HepG2 (cell line): ENCODE results near the gene GPC3. TPM values are rescaled to one million over a fixed set of nuclear protein-coding genes. Genes with fewer than 3 reads are reported as not detected.
A peak's percentile ranks its signal among the peaks of the same experiment; 100 is the strongest.

ENCODE experiments used
- ATAC-seq: fragments of 200-7000 bp; cut with Tn5 transposase; 3 replicates; pipeline ENCODE4 v1.9.1; 2020; ENCODE audit warnings: mild to moderate bottlenecking, moderate library complexity
- BruUV-seq: library from RNA; stranded (reverse); fragments of 400-500 nt; replicated peaks from 2 replicates; lab custom pipeline; 2021; lab: Mats Ljungman, UMichigan
- CTCF ChIA-PET: fragments of 300-600 bp; formaldehyde crosslinking; extraction: SDS; loops from one replicate; lab custom pipeline; 2021; ENCODE audit warnings: low total read pairs, inconsistent platforms, low intra/inter-chr PET ratio; lab: Yijun Ruan, JAX
- POLR2A ChIA-PET: fragments of 350-600 bp; sonication (Branson Sonifier 250); formaldehyde crosslinking; loops from one replicate; lab custom pipeline; 2020; ENCODE audit warnings: antibody characterized with exemption, inconsistent platforms; lab: Yijun Ruan, JAX
- DNase-seq: peaks from one replicate; pipeline ENCODE4 v3.0.0-alpha.2; 2015; ENCODE audit warnings: low spot score
- FAIRE-seq: peaks from 3 replicates; lab custom pipeline; 2011; peaks lifted over from hg19 to GRCh38; lab: Jason Lieb, UNC
- H2AFZ ChIP-seq: one replicate; pipeline ENCODE4 v1.6.1; 2011; ENCODE audit warnings: low read length, inconsistent platforms
- H3K27ac ChIP-seq: fragments of 300-600 bp; 3 replicates; pipeline ENCODE4 v1.8.0; 2011; ENCODE audit warnings: mixed run types, mild to moderate bottlenecking, mixed read lengths, low read length, inconsistent platforms; ENCODE audit not compliant: insufficient read depth; ENCODE audit errors: extremely low read length
- H3K27me3 ChIP-seq, 2 experiments: fragments of 200-600 bp in 1 of 2; 2 replicates in 1 of 2; 3 replicates in 1 of 2; pipeline versions ENCODE4 v1.6.0 to v1.8.0; 2011; ENCODE audit warnings: low read length in 2 of 2, mild to moderate bottlenecking in 2 of 2, moderate library complexity in 2 of 2, inconsistent platforms in 1 of 2; ENCODE audit not compliant: insufficient read depth in 2 of 2, control insufficient read depth in 1 of 2
- H3K36me3 ChIP-seq, 2 experiments: fragments of 200-600 bp in 1 of 2; replicated peaks in 1 of 2; 2 replicates in 1 of 2; 3 replicates in 1 of 2; pipeline versions ENCODE4 v1.5.1 to v1.8.0; 2011; ENCODE audit warnings: low read length in 2 of 2, inconsistent platforms in 1 of 2; ENCODE audit not compliant: insufficient read depth in 2 of 2, control insufficient read depth in 1 of 2
- H3K4me1 ChIP-seq: 2 replicates; pipeline ENCODE4 v1.5.1; 2012; ENCODE audit warnings: low read length, inconsistent platforms; ENCODE audit not compliant: insufficient read depth
- H3K4me2 ChIP-seq: 2 replicates; pipeline ENCODE4 v1.6.0; 2011; ENCODE audit warnings: low read depth, low read length, inconsistent platforms
- H3K4me3 ChIP-seq, 3 experiments: fragments of 200-600 bp in 1 of 3; sonication (generic), shearing (Covaris generic) in 1 of 3; replicated peaks in 1 of 3; 2 replicates each; pipeline ENCODE4 v1.5.1; 2011 to 2016; ENCODE audit warnings: low read length in 3 of 3, inconsistent platforms in 2 of 3, low read depth in 2 of 3, mild to moderate bottlenecking in 2 of 3, control low read depth in 1 of 3, mixed read lengths in 1 of 3; ENCODE audit not compliant: insufficient read depth in 1 of 3
- H3K79me2 ChIP-seq: one replicate; pipeline ENCODE4 v1.6.1; 2011; ENCODE audit warnings: low read length, inconsistent platforms; ENCODE audit not compliant: insufficient read depth
- H3K9ac ChIP-seq: 2 replicates; pipeline ENCODE4 v1.6.0; 2011; ENCODE audit warnings: mild to moderate bottlenecking, low read depth, low read length, inconsistent platforms; ENCODE audit not compliant: insufficient read depth
- H3K9me3 ChIP-seq: 2 replicates; pipeline ENCODE4 v1.5.1; 2012; ENCODE audit warnings: mild to moderate bottlenecking, low read length
- H4K20me1 ChIP-seq: 2 replicates; pipeline ENCODE4 v1.6.0; 2011; ENCODE audit warnings: inconsistent platforms, mild to moderate bottlenecking, low read length, moderate library complexity; ENCODE audit not compliant: insufficient read depth
- CEBPB ChIP-seq: IDR thresholded peaks from 2 replicates; pipeline ENCODE4 v1.6.1; 2011; ENCODE audit warnings: low read depth, low read length, improper control_type of control experiment, borderline replicate concordance
- MBD4 ChIP-seq: IDR thresholded peaks from 2 replicates; pipeline ENCODE4 v1.6.1; 2012; ENCODE audit warnings: low read length, inconsistent platforms, borderline replicate concordance
- MEIS2 ChIP-seq: sonication (generic); formaldehyde crosslinking; IDR thresholded peaks from 2 replicates; pipeline ENCODE4 v1.9.0; 2021; ENCODE audit warnings: mild to moderate bottlenecking, missing genetic modification reagents
- MLLT10 ChIP-seq: sonication (generic); formaldehyde crosslinking; IDR thresholded peaks from 2 replicates; pipeline ENCODE4 v1.4.0; 2020; ENCODE audit warnings: missing genetic modification reagents
- POLR2AphosphoS5 ChIP-seq: IDR thresholded peaks from 2 replicates; pipeline ENCODE4 v1.6.1; 2012; ENCODE audit warnings: low read depth, low read length
- POLR2G ChIP-seq: fragments of 200-400 bp; formaldehyde crosslinking; IDR thresholded peaks from 2 replicates; pipeline ENCODE4 v1.6.1; 2018; ENCODE audit warnings: mild to moderate bottlenecking, low read depth, low read length, moderate library complexity
- RBFOX2 ChIP-seq: fragments of 200-400 bp; formaldehyde crosslinking; IDR thresholded peaks from 2 replicates; pipeline ENCODE4 v1.6.1; 2017; ENCODE audit warnings: low read depth, mild to moderate bottlenecking, low read length
- RBM22 ChIP-seq: fragments of 200-400 bp; formaldehyde crosslinking; optimal IDR thresholded peaks from 2 replicates; pipeline ENCODE3; 2017; ENCODE audit warnings: mild to moderate bottlenecking, low read length, moderate library complexity
- RXRB ChIP-seq: IDR thresholded peaks from 2 replicates; pipeline ENCODE4 v1.6.1; 2016; ENCODE audit warnings: borderline replicate concordance, missing genetic modification reagents, missing compliant biosample characterization
- ZGPAT ChIP-seq: IDR thresholded peaks from 2 replicates; pipeline ENCODE4 v1.6.1; 2016; ENCODE audit warnings: mild to moderate bottlenecking
- ZMAT5 ChIP-seq: sonication (generic); formaldehyde crosslinking; IDR thresholded peaks from 2 replicates; pipeline ENCODE4 v1.5.0; 2020; ENCODE audit warnings: mild to moderate bottlenecking, low read depth, missing genetic modification reagents, borderline replicate concordance
- ZNF83 ChIP-seq: sonication (generic); formaldehyde crosslinking; IDR thresholded peaks from 2 replicates; pipeline ENCODE4 v1.4.0; 2020; ENCODE audit warnings: missing genetic modification reagents, mild to moderate bottlenecking, borderline replicate concordance
- WGBS: methylation state at CpG from one replicate; pipeline ENCODE4 v1.1.6; 2017; ENCODE audit warnings: low lambda C conversion rate; 5-methylcytosine and 5-hydroxymethylcytosine counted together
- in situ Hi-C: cut with HindIII; loops from 2 replicates; pipeline ENCODE4 v1.10.0; 2017; ENCODE audit warnings: low pct_unique_long_range_greater_than_20kb; ENCODE audit not compliant: extremely low pct_ligation_motif_present
- intact Hi-C: fragments of 100-400 bp; cut with micrococcal nuclease; formaldehyde crosslinking; loops from one replicate; pipeline ENCODE4 v1.10.0; 2022; ENCODE audit not compliant: unreplicated experiment
- polyA plus RNA-seq, 8 experiments: library from polyadenylated mRNA; depleted of rRNA in 3 of 8; stranded (reverse) in 7 of 8; unstranded in 1 of 8; fragments of >200 nt; fragmentation: Illumina TruSeq in 4 of 8; extraction: Trizol in 4 of 8; gene quantifications; 2 replicates each; pipeline versions ENCODE4 v1.2.1 to v1.2.3, GENCODE V29; 2011 to 2016; ENCODE audit warnings: low read depth in 4 of 8, missing spikeins in 1 of 8, mixed read lengths in 1 of 8; ENCODE audit not compliant: insufficient read depth in 1 of 8
- total RNA-seq, 5 experiments: library from RNA; depleted of rRNA; stranded (reverse); fragments of >200 nt; fragmentation: Illumina TruSeq; extraction: Trizol; gene quantifications; 2 replicates each; pipeline ENCODE4 v1.2.3, GENCODE V29; 2016; ENCODE audit warnings: low read depth in 1 of 5

The GPC3 gene
- total and polyA plus RNA-seq, 2 of the 13 experiments (the other 11 are each of a cell fraction or from before 2014, with no cell fraction given): 1,799 to 3,263 TPM

GRCh38 chrX:133973704-133974103 lies 11.7 kb downstream of the GPC3 start:
- no TSS peak for BruUV-seq
- DNase-seq: no peak
- H3K27me3 ChIP-seq: no peaks in the 10 kb centered on the region
- TF ChIP-seq MEIS2: no peak
- TF ChIP-seq RXRB (CRISPR knock-in tag): no peak
- TF ChIP-seq POLR2G: 0 out of 2 replicates have a peak, but pooled peaks have one; percentile 9
- peak; percentile 17; the same call in 1 of the 2 replicates for TF ChIP-seq MBD4
- TF ChIP-seq CEBPB: peak; percentile 16; the same call in 1 of the 2 replicates
- TF ChIP-seq RBM22: peak; percentile 84
- TF ChIP-seq MLLT10 (CRISPR knock-in tag): peak; percentile 44; the same call in 1 of the 2 replicates
- TF ChIP-seq ZMAT5 (CRISPR knock-in tag): no peak
- TF ChIP-seq POLR2AphosphoS5: peak; percentile 44; the same call in 1 of the 2 replicates
- TF ChIP-seq ZNF83: no peak
- TF ChIP-seq RBFOX2: 0 out of 2 replicates have a peak, but pooled peaks have one; percentile 29
- TF ChIP-seq ZGPAT: no peak
- TF ChIP-seq, all 625 proteins: peak for 7
- in situ Hi-C loops: no loop called here
- Histone ChIP-seq H2AFZ (no peak overlapping the region), H3K9ac (0 out of 2 replicates have a peak overlapping the region, but pooled peaks have one; percentile 3), H3K4me1 (peaks cover 83% of the 10 kb centered on the region), H3K79me2 (peaks cover 97% of the 10 kb centered on the region), H4K20me1 (peaks cover 85% of the 10 kb centered on the region), H3K27ac (peak overlapping the region; percentile 43), H3K36me3 (peaks cover 1 to 24% of the 10 kb centered on the region in 2 experiments; a peak in 4 of 5 replicates), H3K4me2 (peak overlapping the region; percentile 80), H3K9me3 (no peaks in the 10 kb centered on the region), H3K4me3 (peak overlapping the region in 2 of 3 experiments; percentile 19 to 21; a peak in 4 of 6 replicates)
- ATAC-seq: peak; percentile 25
- CTCF ChIA-PET: no interaction called here
- intact Hi-C loops: no loop called here
- no peak for FAIRE-seq
- POLR2A ChIA-PET: interaction anchor here (1.2 to 3.2 kb wide), 4 partner anchors 10 to 53 kb away, joined by 4 to 25 read pairs (median 7); partner anchors contain the start of gene GPC3
- 17% methylated on average over 4 of the region's 4 CpGs for WGBS
